Activated T-cell treated with anti-CD3 and anti-CD28 coated beads for 24 hours (primary cell): ENCODE measurements around the gene SLC25A29.

Experiments
- DNase-seq: peaks from one replicate; pipeline ENCODE4 v3.0.0-alpha.2; 2020; ENCODE audit warnings: low read depth

SLC25A29 gene

GRCh38 chr14:100332071-100332639 is 25.9 kb upstream of the SLC25A29 start:
- no peak for DNase-seq

- DNase-seq, result no peak
Measured at GRCh38 chr14:100330388-100330931, 24.2 kb upstream of the SLC25A29 start.

GRCh38 chr14:100330007-100330344 is 23.7 kb upstream of the SLC25A29 start:
- no peak for DNase-seq

GRCh38 chr14:100329233-100330006 is 23.2 kb upstream of the SLC25A29 start:
- DNase-seq, result no peak

- no peak for DNase-seq
Measured at GRCh38 chr14:100328495-100329163, 22.4 kb upstream of the SLC25A29 start.

- DNase-seq, result no peak
Measured at GRCh38 chr14:100327128-100327527, 20.9 kb upstream of the SLC25A29 start.

- DNase-seq, result no peak
Measured at GRCh38 chr14:100325958-100326357, 19.7 kb upstream of the SLC25A29 start.

GRCh38 chr14:100325231-100325632 is 19.0 kb upstream of the SLC25A29 start:
- no peak for DNase-seq

GRCh38 chr14:100323942-100324307 is 17.7 kb upstream of the SLC25A29 start:
- no peak for DNase-seq

- no peak for DNase-seq
Measured at GRCh38 chr14:100323121-100323941, 17.1 kb upstream of the SLC25A29 start, which contains the start of gene SLC25A47. Gene SLC25A47 (plus strand): TSS chr14:100323339. CDS start chr14:100323415, 76 bp downstream.

GRCh38 chr14:100322138-100322957 is 16.1 kb upstream of the SLC25A29 start:
- DNase-seq, result no peak

GRCh38 chr14:100321473-100322137 is 15.4 kb upstream of the SLC25A29 start:
- no peak for DNase-seq

- no peak for DNase-seq
Measured at GRCh38 chr14:100320157-100320856, 14.1 kb upstream of the SLC25A29 start.

GRCh38 chr14:100317912-100318808 is 11.9 kb upstream of the SLC25A29 start:
- DNase-seq, result peak; percentile 52

GRCh38 chr14:100317389-100317788 is 11.1 kb upstream of the SLC25A29 start:
- DNase-seq, result no peak

- no peak for DNase-seq
Measured at GRCh38 chr14:100314724-100315123, 8.5 kb upstream of the SLC25A29 start.

- no peak for DNase-seq
Measured at GRCh38 chr14:100313464-100314230, 7.4 kb upstream of the SLC25A29 start.

- DNase-seq, result no peak
Measured at GRCh38 chr14:100312877-100313400, 6.7 kb upstream of the SLC25A29 start.
